Endothelial cell of umbilical vein (primary cell): ENCODE measurements around the gene UBAC1. TPM values are rescaled to one million over a fixed set of nuclear protein-coding genes. Genes with fewer than 3 reads are reported as not detected.

Source experiments
- BruUV-seq: library from RNA; stranded (reverse); fragments of 400-500 nt; replicated peaks from 2 replicates; lab custom pipeline; 2021; lab: Mats Ljungman, UMichigan
- CTCF ChIA-PET: fragments of 300-600, 350-600 bp; sonication (Branson Sonifier 250); formaldehyde crosslinking; loops from one replicate; lab custom pipeline; 2021; ENCODE audit warnings: antibody characterized with exemption, inconsistent platforms; lab: Charles Lee
- POLR2A ChIA-PET: fragments of 300-600, 350-600 bp; sonication (Branson Sonifier 250); formaldehyde crosslinking; loops from one replicate; lab custom pipeline; 2021; ENCODE audit warnings: antibody characterized with exemption, inconsistent platforms; lab: Charles Lee
- DNase-seq: peaks from one replicate; pipeline ENCODE4 v3.0.0-alpha.2; 2011; ENCODE audit warnings: low read depth, low spot score
- FAIRE-seq: peaks from 2 replicates; lab custom pipeline; 2011; peaks lifted over from hg19 to GRCh38; lab: Jason Lieb, UNC
- H2AFZ ChIP-seq: 2 replicates; pipeline ENCODE4 v1.6.0; 2012; ENCODE audit warnings: low read depth, low read length, control low read depth, inconsistent platforms
- H3K27ac ChIP-seq: 2 replicates; pipeline ENCODE4 v1.5.1; 2011; ENCODE audit warnings: low read depth, mild to moderate bottlenecking, control low read depth, low read length, moderate library complexity; ENCODE audit not compliant: insufficient read depth
- H3K27me3 ChIP-seq, 2 experiments: 2 replicates each; pipeline versions ENCODE4 v1.6.0 to v1.6.1; 2011; ENCODE audit warnings: low read length in 2 of 2, mixed read lengths in 1 of 2; ENCODE audit not compliant: control insufficient read depth in 2 of 2, insufficient read depth in 2 of 2
- H3K36me3 ChIP-seq, 2 experiments: 2 replicates in 1 of 2; 3 replicates in 1 of 2; pipeline ENCODE4 v1.5.1; 2011; ENCODE audit warnings: low read length in 2 of 2, mild to moderate bottlenecking in 1 of 2, moderate library complexity in 1 of 2; ENCODE audit not compliant: control insufficient read depth in 2 of 2, insufficient read depth in 2 of 2; ENCODE audit errors: extremely low read depth in 1 of 2
- H3K4me1 ChIP-seq: 3 replicates; pipeline ENCODE4 v1.5.1; 2011; ENCODE audit warnings: mild to moderate bottlenecking, low read length; ENCODE audit not compliant: control insufficient read depth, insufficient read depth; ENCODE audit errors: extremely low read depth
- H3K4me2 ChIP-seq: 2 replicates; pipeline ENCODE4 v1.6.1; 2011; ENCODE audit warnings: low read length, control low read depth, mixed read lengths; ENCODE audit not compliant: insufficient read depth
- H3K4me3 ChIP-seq, 3 experiments: fragments of 200-600 bp in 1 of 3; sonication (generic), shearing (Covaris generic) in 1 of 3; replicated peaks in 1 of 3; 2 replicates each; pipeline ENCODE4 v1.5.1; 2011 to 2016; ENCODE audit warnings: control low read depth in 3 of 3, low read length in 3 of 3, mild to moderate bottlenecking in 2 of 3, inconsistent platforms in 1 of 3, low read depth in 1 of 3, moderate library complexity in 1 of 3; ENCODE audit not compliant: insufficient read depth in 1 of 3
- H3K79me2 ChIP-seq: 2 replicates; pipeline ENCODE4 v1.6.0; 2012; ENCODE audit warnings: low read length, inconsistent platforms; ENCODE audit not compliant: control insufficient read depth, insufficient read depth
- H3K9ac ChIP-seq: replicated peaks from 2 replicates; pipeline ENCODE3; 2011; ENCODE audit warnings: low read length, control low read depth; ENCODE audit not compliant: insufficient read depth; ENCODE audit errors: extremely low read depth
- H3K9me1 ChIP-seq: replicated peaks from 3 replicates; pipeline ENCODE4 v1.6.0; 2011; ENCODE audit warnings: mild to moderate bottlenecking, low read length; ENCODE audit not compliant: control insufficient read depth, insufficient read depth; ENCODE audit errors: extremely low read depth
- H3K9me3 ChIP-seq: replicated peaks from 2 replicates; pipeline ENCODE4 v1.5.1; 2012; ENCODE audit warnings: low read length, inconsistent platforms; ENCODE audit not compliant: control insufficient read depth, insufficient read depth
- H4K20me1 ChIP-seq: replicated peaks from 2 replicates; pipeline ENCODE3; 2011; ENCODE audit warnings: mild to moderate bottlenecking, low read length; ENCODE audit not compliant: control insufficient read depth, insufficient read depth; ENCODE audit errors: extremely low read depth
- EZH2 ChIP-seq: IDR thresholded peaks from 2 replicates; pipeline ENCODE4 v1.6.1; 2012; ENCODE audit warnings: borderline replicate concordance, low read depth, mild to moderate bottlenecking, moderate library complexity, low read length, inconsistent platforms; ENCODE audit not compliant: severe bottlenecking
- FOS ChIP-seq: IDR thresholded peaks from 2 replicates; pipeline ENCODE4 v1.6.1; 2011; ENCODE audit warnings: mild to moderate bottlenecking, low read length, moderate library complexity, borderline replicate concordance; ENCODE audit not compliant: insufficient read depth
- GATA2 ChIP-seq: IDR thresholded peaks from 2 replicates; pipeline ENCODE4 v1.7.0; 2011; ENCODE audit warnings: low read depth, mild to moderate bottlenecking, moderate library complexity, mixed read lengths, low read length; ENCODE audit not compliant: insufficient read length, insufficient read depth
- JUN ChIP-seq: IDR thresholded peaks from 2 replicates; pipeline ENCODE4 v1.6.1; 2011; ENCODE audit warnings: borderline replicate concordance, low read depth; ENCODE audit not compliant: insufficient read length, insufficient read depth
- MYC ChIP-seq: IDR thresholded peaks from one replicate; pipeline ENCODE4 v1.6.1; 2011; ENCODE audit warnings: mild to moderate bottlenecking, low read depth, low read length
- POLR2A ChIP-seq: IDR thresholded peaks from 2 replicates; pipeline ENCODE4 v1.6.1; 2012; ENCODE audit warnings: low read depth, mild to moderate bottlenecking, control low read depth, low read length
- POLR2AphosphoS5 ChIP-seq: IDR thresholded peaks from 2 replicates; pipeline ENCODE4 v1.6.1; 2012; ENCODE audit warnings: low read depth, mild to moderate bottlenecking, control low read depth, low read length, moderate library complexity; ENCODE audit not compliant: insufficient read depth
- dilution Hi-C: fragments of 300-500 bp; cut with MboI; formaldehyde crosslinking; loops from one replicate; pipeline ENCODE4 v1.15.0; 2019; ENCODE audit warnings: low sequenced_read_pairs; ENCODE audit not compliant: extremely low pct_ligation_motif_present
- intact Hi-C: fragments of 100-400 bp; cut with micrococcal nuclease; formaldehyde crosslinking; loops from one replicate; pipeline ENCODE4 v1.10.0; 2022
- polyA plus RNA-seq, 4 experiments: library from polyadenylated mRNA; depleted of rRNA in 3 of 4; stranded (reverse) in 3 of 4; unstranded in 1 of 4; fragments of >200 nt; gene quantifications; 2 replicates each; pipeline versions ENCODE4 v1.2.1 to v1.2.3, GENCODE V29; 2011 to 2012; ENCODE audit warnings: missing spikeins in 1 of 4
- total RNA-seq: library from RNA; stranded (reverse); gene quantifications from 2 replicates; pipeline ENCODE4 v1.2.3, GENCODE V29; 2021
- TF ChIP-seq, protein P1 (sequence below), 2 donors: IDR thresholded peaks; 1 replicate in 1 of 2; 2 replicates in 1 of 2; pipeline ENCODE4 v1.5.1; 2011; ENCODE audit warnings: low read length in 2 of 2, mild to moderate bottlenecking in 2 of 2, moderate library complexity in 2 of 2, control low read depth in 1 of 2, inconsistent platforms in 1 of 2, low read depth in 1 of 2; ENCODE audit not compliant: insufficient read depth in 1 of 2; ENCODE audit errors: extremely low read depth in 1 of 2
- TF ChIP-seq, protein P2 (sequence below): IDR thresholded peaks from 2 replicates; pipeline ENCODE4 v1.6.1; 2011; ENCODE audit not compliant: insufficient read depth, insufficient read length

The UBAC1 gene
- total and polyA plus RNA-seq, 2 donors (not counting 3 experiments of a cell fraction or from before 2014, with no cell fraction given), result 39.5 to 56.7 TPM

DNA sequence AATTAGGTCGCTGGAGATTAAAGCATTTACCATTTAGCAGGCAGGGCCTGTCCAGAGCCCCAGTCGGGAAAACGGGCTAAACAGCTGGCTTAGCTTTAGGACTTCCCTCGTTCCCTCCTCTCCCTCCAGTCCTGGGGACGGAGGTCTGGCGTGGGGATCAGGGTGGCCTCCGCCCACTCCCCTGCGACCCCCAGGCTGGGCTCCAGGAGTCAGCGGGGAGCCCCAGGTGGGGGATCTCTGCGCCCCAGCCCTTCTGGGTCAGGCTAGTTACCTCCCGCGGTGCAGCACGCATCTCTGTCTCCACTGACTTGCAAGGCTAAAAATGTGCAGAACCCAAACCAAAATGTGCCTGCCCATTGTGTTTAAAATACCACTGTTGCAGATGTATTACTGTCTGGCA is 37.7 kb downstream of the UBAC1 start:
- BruUV-seq, result no TSS peak
- POLR2A ChIA-PET, result no interaction called here
- CTCF ChIA-PET, result no interaction called here

More for the DNA sequence above, 37.7 kb downstream of the UBAC1 start:
- Histone ChIP-seq H2AFZ (no peak overlapping the region), H3K4me1 (peaks cover 7% of the 10 kb centered on the region), H3K27me3 (no peaks in the 10 kb centered on the region), H3K4me3 (no peak overlapping the region), H3K79me2 (no peaks in the 10 kb centered on the region), H3K4me2 (no peak overlapping the region), H4K20me1 (no peaks in the 10 kb centered on the region), H3K27ac (no peak overlapping the region), H3K9ac (no peak overlapping the region), H3K36me3 (no peaks in the 10 kb centered on the region), H3K9me1 (no peaks in the 10 kb centered on the region), H3K9me3 (no peaks in the 10 kb centered on the region)
- intact Hi-C loops, result loop anchor here (10.0 kb wide), 1 partner anchor 319 kb away; no protein-coding TSS in a partner anchor
- TF ChIP-seq POLR2AphosphoS5 (no peak), JUN (no peak), GATA2 (no peak), EZH2 (no peak), FOS (no peak), MYC (no peak), POLR2A (no peak)
- TF ChIP-seq, protein P1, sequence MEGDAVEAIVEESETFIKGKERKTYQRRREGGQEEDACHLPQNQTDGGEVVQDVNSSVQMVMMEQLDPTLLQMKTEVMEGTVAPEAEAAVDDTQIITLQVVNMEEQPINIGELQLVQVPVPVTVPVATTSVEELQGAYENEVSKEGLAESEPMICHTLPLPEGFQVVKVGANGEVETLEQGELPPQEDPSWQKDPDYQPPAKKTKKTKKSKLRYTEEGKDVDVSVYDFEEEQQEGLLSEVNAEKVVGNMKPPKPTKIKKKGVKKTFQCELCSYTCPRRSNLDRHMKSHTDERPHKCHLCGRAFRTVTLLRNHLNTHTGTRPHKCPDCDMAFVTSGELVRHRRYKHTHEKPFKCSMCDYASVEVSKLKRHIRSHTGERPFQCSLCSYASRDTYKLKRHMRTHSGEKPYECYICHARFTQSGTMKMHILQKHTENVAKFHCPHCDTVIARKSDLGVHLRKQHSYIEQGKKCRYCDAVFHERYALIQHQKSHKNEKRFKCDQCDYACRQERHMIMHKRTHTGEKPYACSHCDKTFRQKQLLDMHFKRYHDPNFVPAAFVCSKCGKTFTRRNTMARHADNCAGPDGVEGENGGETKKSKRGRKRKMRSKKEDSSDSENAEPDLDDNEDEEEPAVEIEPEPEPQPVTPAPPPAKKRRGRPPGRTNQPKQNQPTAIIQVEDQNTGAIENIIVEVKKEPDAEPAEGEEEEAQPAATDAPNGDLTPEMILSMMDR (IDR thresholded peaks at IDR 0.05; ENCODE audit: extremely low read depth in 1 of 2, insufficient read depth in 1 of 2, low read depth in 1 of 2, low read length in 2 of 2), result no peak
- TF ChIP-seq, protein P2, sequence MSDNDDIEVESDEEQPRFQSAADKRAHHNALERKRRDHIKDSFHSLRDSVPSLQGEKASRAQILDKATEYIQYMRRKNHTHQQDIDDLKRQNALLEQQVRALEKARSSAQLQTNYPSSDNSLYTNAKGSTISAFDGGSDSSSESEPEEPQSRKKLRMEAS, result no peak
- dilution Hi-C loops, result no loop called here
- no peak for DNase-seq
- no peak for FAIRE-seq
